Neutrophil (primary cell): ENCODE measurements around the gene LRRC52.
A peak's percentile ranks its signal among the peaks of the same experiment; 100 is the strongest.
"Not testable (repeated sequence)": the region's sequence is repeated elsewhere in the genome, so short reads cannot be mapped to it uniquely, and the experiment has no call there.

Experiments
- H3K27ac ChIP-seq: fragments of 200-600 bp; sonication (generic); 2 replicates; pipeline ENCODE4 v1.5.1; 2016; ENCODE audit warnings: mild to moderate bottlenecking, moderate library complexity
- H3K27me3 ChIP-seq: fragments of 200-600 bp; sonication (generic); 2 replicates; pipeline ENCODE4 v1.6.0; 2016; ENCODE audit warnings: mild to moderate bottlenecking
- H3K36me3 ChIP-seq: fragments of 200-600 bp; sonication (generic); 2 replicates; pipeline ENCODE4 v1.5.1; 2017
- H3K4me1 ChIP-seq, 2 experiments: fragments of 200-600 bp in 1 of 2; sonication (generic) in 1 of 2; 1 replicate in 1 of 2; 2 replicates in 1 of 2; pipeline versions ENCODE4 v1.5.1 to v1.6.1; 2013 to 2016; ENCODE audit warnings: low read depth in 1 of 2, low read length in 1 of 2, mild to moderate bottlenecking in 1 of 2, moderate library complexity in 1 of 2; ENCODE audit not compliant: control insufficient read depth in 1 of 2, insufficient read depth in 1 of 2
- H3K4me3 ChIP-seq, 2 experiments: fragments of 200-600 bp in 1 of 2; sonication (generic) in 1 of 2; 1 replicate in 1 of 2; 2 replicates in 1 of 2; pipeline ENCODE4 v1.5.1; 2013 to 2016; ENCODE audit warnings: low read depth in 1 of 2, low read length in 1 of 2, mild to moderate bottlenecking in 1 of 2, moderate library complexity in 1 of 2
- H3K9me3 ChIP-seq: fragments of 200-600 bp; sonication (generic); 2 replicates; pipeline ENCODE4 v1.5.1; 2016
- CTCF ChIP-seq: fragments of 200-600 bp; sonication (generic); IDR thresholded peaks from 2 replicates; pipeline ENCODE4 v1.5.1; 2016; ENCODE audit warnings: antibody characterized with exemption

Gene LRRC52

GRCh38 chr1:165598676-165599059, 54.9 kb downstream of the LRRC52 start:
- no peaks in the 10 kb centered on the region for H3K36me3 ChIP-seq
- TF ChIP-seq CTCF, result no peak
- peaks cover 61% of the 10 kb centered on the region for H3K27me3 ChIP-seq
- H3K27ac ChIP-seq, result no peak overlapping the region
- H3K4me3 ChIP-seq, result peak overlapping the region; percentile 51 to 65
- no peaks in the 10 kb centered on the region for H3K9me3 ChIP-seq
- H3K4me1 ChIP-seq, result peaks cover 18 to 20% of the 10 kb centered on the region in 2 experiments

- Histone ChIP-seq H3K4me1 (peaks cover 18 to 20% of the 10 kb centered on the region in 2 experiments), H3K27me3 (peaks cover 39% of the 10 kb centered on the region), H3K27ac (no peak overlapping the region), H3K36me3 (no peaks in the 10 kb centered on the region), H3K9me3 (no peaks in the 10 kb centered on the region), H3K4me3 (no peak overlapping the region)
- TF ChIP-seq CTCF, result no peak
These were observed 57.0 kb downstream of the LRRC52 start for GRCh38 chr1:165600793-165601192.

GRCh38 chr1:165603810-165604209, 60.0 kb downstream of the LRRC52 start:
- H3K36me3 ChIP-seq, result no peaks in the 10 kb centered on the region
- H3K27ac ChIP-seq, result no peak overlapping the region
- no peak for TF ChIP-seq CTCF
- H3K4me1 ChIP-seq, result peaks cover 3 to 7% of the 10 kb centered on the region in 2 experiments
- H3K4me3 ChIP-seq, result no peak overlapping the region
- peaks cover 16% of the 10 kb centered on the region for H3K27me3 ChIP-seq
- H3K9me3 ChIP-seq, result no peaks in the 10 kb centered on the region

- Histone ChIP-seq H3K9me3 (no peaks in the 10 kb centered on the region), H3K4me3 (no peak overlapping the region), H3K27me3 (peaks cover 9% of the 10 kb centered on the region), H3K4me1 (peaks cover 3 to 7% of the 10 kb centered on the region in 2 experiments), H3K27ac (no peak overlapping the region), H3K36me3 (no peaks in the 10 kb centered on the region)
- TF ChIP-seq CTCF, result no peak
These were observed 61.4 kb downstream of the LRRC52 start for GRCh38 chr1:165605246-165605645.

- H3K9me3 ChIP-seq, H3K36me3 ChIP-seq, H3K27me3 ChIP-seq, H3K4me1 ChIP-seq, H3K27ac ChIP-seq, H3K4me3 ChIP-seq: not testable (repeated sequence)
These were observed 62.9 kb downstream of the LRRC52 start for GRCh38 chr1:165606676-165607075.

- H3K27ac ChIP-seq, result no peak overlapping the region
- TF ChIP-seq CTCF, result no peak
- H3K27me3 ChIP-seq, result peaks cover 24% of the 10 kb centered on the region
- no peaks in the 10 kb centered on the region for H3K4me1 ChIP-seq
- no peaks in the 10 kb centered on the region for H3K36me3 ChIP-seq
- H3K9me3 ChIP-seq, result no peaks in the 10 kb centered on the region
- H3K4me3 ChIP-seq, result no peak overlapping the region
These were observed 67.1 kb downstream of the LRRC52 start for GRCh38 chr1:165610866-165611265.
